GM19395 (cell line): ENCODE measurements around the gene CRB1.
"Not testable (repeated sequence)": the region's sequence is repeated elsewhere in the genome, so short reads cannot be mapped to it uniquely, and the experiment has no call there.

ENCODE experiments used
- ATAC-seq: cut with Tn5 transposase; IDR thresholded peaks from one replicate; pipeline ENCODE4 v1.9.1; 2021; ENCODE audit warnings: mild to moderate bottlenecking, moderate library complexity; ENCODE audit not compliant: unreplicated experiment

Gene CRB1

GRCh38 chr1:197394831-197395608, 127.0 kb downstream of the CRB1 start:
- ATAC-seq: no peak

- no peak for ATAC-seq
Measured at GRCh38 chr1:197397895-197398294, 129.8 kb downstream of the CRB1 start.

GRCh38 chr1:197399755-197400521, 131.9 kb downstream of the CRB1 start:
- peak; percentile 87 for ATAC-seq

- ATAC-seq: no peak
Measured at GRCh38 chr1:197400522-197400902, 132.5 kb downstream of the CRB1 start.

GRCh38 chr1:197402189-197402588, 134.1 kb downstream of the CRB1 start:
- no peak for ATAC-seq

GRCh38 chr1:197404774-197405173, 136.7 kb downstream of the CRB1 start:
- not testable (repeated sequence) for ATAC-seq

- ATAC-seq: not testable (repeated sequence)
Measured at GRCh38 chr1:197405614-197406013, 137.6 kb downstream of the CRB1 start.

GRCh38 chr1:197413564-197413963, 145.5 kb downstream of the CRB1 start:
- no peak for ATAC-seq

- no peak for ATAC-seq
Measured at GRCh38 chr1:197415221-197415620, 147.2 kb downstream of the CRB1 start.

- no peak for ATAC-seq
Measured at GRCh38 chr1:197418693-197419092, 150.6 kb downstream of the CRB1 start.

GRCh38 chr1:197422993-197423392, 154.9 kb downstream of the CRB1 start:
- no peak for ATAC-seq

- no peak for ATAC-seq
Measured at GRCh38 chr1:197424380-197424779, 156.3 kb downstream of the CRB1 start.

GRCh38 chr1:197429372-197429771, 161.3 kb downstream of the CRB1 start:
- no peak for ATAC-seq

- no peak for ATAC-seq
Measured at GRCh38 chr1:197435224-197435623, 167.2 kb downstream of the CRB1 start.

GRCh38 chr1:197437601-197438000, 169.5 kb downstream of the CRB1 start:
- no peak for ATAC-seq

- no peak for ATAC-seq
Measured at GRCh38 chr1:197438010-197438790, 170.1 kb downstream of the CRB1 start.

- ATAC-seq: no peak
Measured at GRCh38 chr1:197439708-197440280, 171.7 kb downstream of the CRB1 start.

GRCh38 chr1:197440715-197441114, 172.7 kb downstream of the CRB1 start:
- no peak for ATAC-seq

- no peak for ATAC-seq
Measured at GRCh38 chr1:197441999-197442414, 174.0 kb downstream of the CRB1 start.

GRCh38 chr1:197444755-197445154, 176.7 kb downstream of the CRB1 start:
- no peak for ATAC-seq
